Endothelial cell of umbilical vein (primary cell): ENCODE data around the gene MAP3K15. TPM values are rescaled to one million over a fixed set of nuclear protein-coding genes. Genes with fewer than 3 reads are reported as not detected.

Experiments used
- BruUV-seq: library from RNA; stranded (reverse); fragments of 400-500 nt; replicated peaks from 2 replicates; lab custom pipeline; 2021; lab: Mats Ljungman, UMichigan
- CTCF ChIA-PET: fragments of 300-600, 350-600 bp; sonication (Branson Sonifier 250); formaldehyde crosslinking; loops from one replicate; lab custom pipeline; 2021; ENCODE audit warnings: antibody characterized with exemption, inconsistent platforms; lab: Charles Lee
- POLR2A ChIA-PET: fragments of 300-600, 350-600 bp; sonication (Branson Sonifier 250); formaldehyde crosslinking; loops from one replicate; lab custom pipeline; 2021; ENCODE audit warnings: antibody characterized with exemption, inconsistent platforms; lab: Charles Lee
- DNase-seq: peaks from one replicate; pipeline ENCODE4 v3.0.0-alpha.2; 2011; ENCODE audit warnings: low read depth, low spot score
- FAIRE-seq: peaks from 2 replicates; lab custom pipeline; 2011; peaks lifted over from hg19 to GRCh38; lab: Jason Lieb, UNC
- H2AFZ ChIP-seq: 2 replicates; pipeline ENCODE4 v1.6.0; 2012; ENCODE audit warnings: low read depth, low read length, control low read depth, inconsistent platforms
- H3K27ac ChIP-seq: 2 replicates; pipeline ENCODE4 v1.5.1; 2011; ENCODE audit warnings: low read depth, mild to moderate bottlenecking, control low read depth, low read length, moderate library complexity; ENCODE audit not compliant: insufficient read depth
- H3K27me3 ChIP-seq, 2 experiments: 2 replicates each; pipeline versions ENCODE4 v1.6.0 to v1.6.1; 2011; ENCODE audit warnings: low read length in 2 of 2, mixed read lengths in 1 of 2; ENCODE audit not compliant: control insufficient read depth in 2 of 2, insufficient read depth in 2 of 2
- H3K36me3 ChIP-seq, 2 experiments: 2 replicates in 1 of 2; 3 replicates in 1 of 2; pipeline ENCODE4 v1.5.1; 2011; ENCODE audit warnings: low read length in 2 of 2, mild to moderate bottlenecking in 1 of 2, moderate library complexity in 1 of 2; ENCODE audit not compliant: control insufficient read depth in 2 of 2, insufficient read depth in 2 of 2; ENCODE audit errors: extremely low read depth in 1 of 2
- H3K4me1 ChIP-seq: 3 replicates; pipeline ENCODE4 v1.5.1; 2011; ENCODE audit warnings: mild to moderate bottlenecking, low read length; ENCODE audit not compliant: control insufficient read depth, insufficient read depth; ENCODE audit errors: extremely low read depth
- H3K4me2 ChIP-seq: 2 replicates; pipeline ENCODE4 v1.6.1; 2011; ENCODE audit warnings: low read length, control low read depth, mixed read lengths; ENCODE audit not compliant: insufficient read depth
- H3K4me3 ChIP-seq, 3 experiments: fragments of 200-600 bp in 1 of 3; sonication (generic), shearing (Covaris generic) in 1 of 3; replicated peaks in 1 of 3; 2 replicates each; pipeline ENCODE4 v1.5.1; 2011 to 2016; ENCODE audit warnings: control low read depth in 3 of 3, low read length in 3 of 3, mild to moderate bottlenecking in 2 of 3, inconsistent platforms in 1 of 3, low read depth in 1 of 3, moderate library complexity in 1 of 3; ENCODE audit not compliant: insufficient read depth in 1 of 3
- H3K79me2 ChIP-seq: 2 replicates; pipeline ENCODE4 v1.6.0; 2012; ENCODE audit warnings: low read length, inconsistent platforms; ENCODE audit not compliant: control insufficient read depth, insufficient read depth
- H3K9ac ChIP-seq: replicated peaks from 2 replicates; pipeline ENCODE3; 2011; ENCODE audit warnings: low read length, control low read depth; ENCODE audit not compliant: insufficient read depth; ENCODE audit errors: extremely low read depth
- H3K9me1 ChIP-seq: replicated peaks from 3 replicates; pipeline ENCODE4 v1.6.0; 2011; ENCODE audit warnings: mild to moderate bottlenecking, low read length; ENCODE audit not compliant: control insufficient read depth, insufficient read depth; ENCODE audit errors: extremely low read depth
- H3K9me3 ChIP-seq: replicated peaks from 2 replicates; pipeline ENCODE4 v1.5.1; 2012; ENCODE audit warnings: low read length, inconsistent platforms; ENCODE audit not compliant: control insufficient read depth, insufficient read depth
- H4K20me1 ChIP-seq: replicated peaks from 2 replicates; pipeline ENCODE3; 2011; ENCODE audit warnings: mild to moderate bottlenecking, low read length; ENCODE audit not compliant: control insufficient read depth, insufficient read depth; ENCODE audit errors: extremely low read depth
- CTCF ChIP-seq, 2 donors: IDR thresholded peaks; 1 replicate in 1 of 2; 2 replicates in 1 of 2; pipeline ENCODE4 v1.5.1; 2011; ENCODE audit warnings: low read length in 2 of 2, mild to moderate bottlenecking in 2 of 2, moderate library complexity in 2 of 2, control low read depth in 1 of 2, inconsistent platforms in 1 of 2, low read depth in 1 of 2; ENCODE audit not compliant: insufficient read depth in 1 of 2; ENCODE audit errors: extremely low read depth in 1 of 2
- EZH2 ChIP-seq: IDR thresholded peaks from 2 replicates; pipeline ENCODE4 v1.6.1; 2012; ENCODE audit warnings: borderline replicate concordance, low read depth, mild to moderate bottlenecking, moderate library complexity, low read length, inconsistent platforms; ENCODE audit not compliant: severe bottlenecking
- FOS ChIP-seq: IDR thresholded peaks from 2 replicates; pipeline ENCODE4 v1.6.1; 2011; ENCODE audit warnings: mild to moderate bottlenecking, low read length, moderate library complexity, borderline replicate concordance; ENCODE audit not compliant: insufficient read depth
- GATA2 ChIP-seq: IDR thresholded peaks from 2 replicates; pipeline ENCODE4 v1.7.0; 2011; ENCODE audit warnings: low read depth, mild to moderate bottlenecking, moderate library complexity, mixed read lengths, low read length; ENCODE audit not compliant: insufficient read length, insufficient read depth
- JUN ChIP-seq: IDR thresholded peaks from 2 replicates; pipeline ENCODE4 v1.6.1; 2011; ENCODE audit warnings: borderline replicate concordance, low read depth; ENCODE audit not compliant: insufficient read length, insufficient read depth
- MYC ChIP-seq: IDR thresholded peaks from one replicate; pipeline ENCODE4 v1.6.1; 2011; ENCODE audit warnings: mild to moderate bottlenecking, low read depth, low read length
- POLR2A ChIP-seq: IDR thresholded peaks from 2 replicates; pipeline ENCODE4 v1.6.1; 2012; ENCODE audit warnings: low read depth, mild to moderate bottlenecking, control low read depth, low read length
- POLR2AphosphoS5 ChIP-seq: IDR thresholded peaks from 2 replicates; pipeline ENCODE4 v1.6.1; 2012; ENCODE audit warnings: low read depth, mild to moderate bottlenecking, control low read depth, low read length, moderate library complexity; ENCODE audit not compliant: insufficient read depth
- dilution Hi-C: fragments of 300-500 bp; cut with MboI; formaldehyde crosslinking; loops from one replicate; pipeline ENCODE4 v1.15.0; 2019; ENCODE audit warnings: low sequenced_read_pairs; ENCODE audit not compliant: extremely low pct_ligation_motif_present
- intact Hi-C: fragments of 100-400 bp; cut with micrococcal nuclease; formaldehyde crosslinking; loops from one replicate; pipeline ENCODE4 v1.10.0; 2022
- polyA plus RNA-seq, 4 experiments: library from polyadenylated mRNA; depleted of rRNA in 3 of 4; stranded (reverse) in 3 of 4; unstranded in 1 of 4; fragments of >200 nt; gene quantifications; 2 replicates each; pipeline versions ENCODE4 v1.2.1 to v1.2.3, GENCODE V29; 2011 to 2012; ENCODE audit warnings: missing spikeins in 1 of 4
- total RNA-seq: library from RNA; stranded (reverse); gene quantifications from 2 replicates; pipeline ENCODE4 v1.2.3, GENCODE V29; 2021
- TF ChIP-seq, protein P1 (sequence below): IDR thresholded peaks from 2 replicates; pipeline ENCODE4 v1.6.1; 2011; ENCODE audit not compliant: insufficient read depth, insufficient read length

Gene MAP3K15
- total and polyA plus RNA-seq, 2 donors (not counting 3 experiments of a cell fraction or from before 2014, with no cell fraction given) = 0.01 to 0.09 TPM

DNA sequence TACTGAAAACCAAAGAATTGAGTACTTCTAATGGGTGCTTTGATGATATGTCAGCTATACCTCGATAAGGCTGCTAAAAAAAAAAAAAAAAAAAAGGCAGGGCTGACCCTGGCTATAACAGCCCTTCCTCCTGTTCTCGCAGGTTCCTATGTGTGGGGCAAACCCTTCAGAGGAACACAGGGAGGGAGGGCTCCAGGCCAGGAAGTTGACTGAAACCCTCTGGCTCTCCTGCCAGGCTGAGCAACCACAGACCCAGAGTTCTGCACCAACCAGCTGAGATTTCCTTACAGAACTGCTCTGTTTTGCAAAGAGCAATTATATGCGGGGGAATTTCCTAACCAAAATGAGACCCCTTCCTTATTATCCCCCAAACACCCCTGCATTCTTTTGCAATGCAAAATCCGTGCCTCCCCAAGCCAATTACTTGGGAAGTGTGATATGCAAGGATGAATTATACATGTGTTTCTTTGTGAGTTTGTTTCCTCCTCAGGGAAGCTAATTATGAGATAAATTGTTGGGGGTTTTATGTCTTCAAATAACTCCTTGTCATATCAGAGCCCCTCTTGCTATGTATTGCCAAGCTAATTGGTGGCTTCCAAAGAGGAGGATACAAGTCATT lies 126.0 kb downstream of the MAP3K15 start:
- dilution Hi-C loops = no loop called here
- TF ChIP-seq CTCF (IDR thresholded peaks at IDR 0.05; ENCODE audit: extremely low read depth in 1 of 2, insufficient read depth in 1 of 2, low read depth in 1 of 2, low read length in 2 of 2) (no peak), GATA2 (no peak), EZH2 (no peak), MYC (no peak), POLR2AphosphoS5 (no peak), POLR2A (no peak), FOS (no peak), JUN (no peak)
- TF ChIP-seq, protein P1, sequence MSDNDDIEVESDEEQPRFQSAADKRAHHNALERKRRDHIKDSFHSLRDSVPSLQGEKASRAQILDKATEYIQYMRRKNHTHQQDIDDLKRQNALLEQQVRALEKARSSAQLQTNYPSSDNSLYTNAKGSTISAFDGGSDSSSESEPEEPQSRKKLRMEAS = no peak
- intact Hi-C loops = no loop called here

More for the DNA sequence above, 126.0 kb downstream of the MAP3K15 start:
- Histone ChIP-seq H3K27ac (no peak overlapping the region), H3K9me1 (no peaks in the 10 kb centered on the region), H3K79me2 (no peaks in the 10 kb centered on the region), H3K4me1 (no peaks in the 10 kb centered on the region), H3K27me3 (no peaks in the 10 kb centered on the region), H3K36me3 (no peaks in the 10 kb centered on the region), H3K9me3 (no peaks in the 10 kb centered on the region), H3K4me3 (no peak overlapping the region), H3K9ac (no peak overlapping the region), H4K20me1 (no peaks in the 10 kb centered on the region), H2AFZ (no peak overlapping the region), H3K4me2 (no peak overlapping the region)
- ChIA-PET CTCF (interaction anchor here (1.6 kb wide), 1 partner anchor 55 kb away, joined by 4 read pairs; no protein-coding TSS in a partner anchor), POLR2A (no interaction called here)
- FAIRE-seq = no peak
- no TSS peak for BruUV-seq
- DNase-seq = no peak
